ENCODE results near the gene BNIP3.

DNA sequence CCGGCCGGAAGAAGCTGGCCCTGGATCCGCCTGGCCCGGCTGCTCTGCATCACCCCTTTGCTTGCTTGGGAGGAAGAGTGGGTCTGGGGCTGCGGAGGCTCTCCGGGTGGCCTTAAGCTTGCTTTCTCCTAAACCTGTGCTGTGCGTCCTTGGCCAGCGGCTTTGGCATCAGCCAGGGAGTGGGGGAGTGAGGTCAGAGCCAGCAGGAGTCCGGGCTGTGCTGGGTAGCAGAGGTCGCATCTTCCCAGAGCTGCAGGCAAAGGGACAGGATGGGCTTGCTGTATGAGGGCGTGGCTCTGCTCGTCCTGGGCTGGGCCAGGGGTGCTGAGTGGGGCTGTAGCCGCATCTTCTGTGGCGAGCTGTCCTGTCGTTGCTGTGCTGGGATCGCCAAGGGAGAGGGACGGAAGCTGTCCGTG, 21.1 kb downstream of the BNIP3 start:
- TF ChIP-seq, protein P1, sequence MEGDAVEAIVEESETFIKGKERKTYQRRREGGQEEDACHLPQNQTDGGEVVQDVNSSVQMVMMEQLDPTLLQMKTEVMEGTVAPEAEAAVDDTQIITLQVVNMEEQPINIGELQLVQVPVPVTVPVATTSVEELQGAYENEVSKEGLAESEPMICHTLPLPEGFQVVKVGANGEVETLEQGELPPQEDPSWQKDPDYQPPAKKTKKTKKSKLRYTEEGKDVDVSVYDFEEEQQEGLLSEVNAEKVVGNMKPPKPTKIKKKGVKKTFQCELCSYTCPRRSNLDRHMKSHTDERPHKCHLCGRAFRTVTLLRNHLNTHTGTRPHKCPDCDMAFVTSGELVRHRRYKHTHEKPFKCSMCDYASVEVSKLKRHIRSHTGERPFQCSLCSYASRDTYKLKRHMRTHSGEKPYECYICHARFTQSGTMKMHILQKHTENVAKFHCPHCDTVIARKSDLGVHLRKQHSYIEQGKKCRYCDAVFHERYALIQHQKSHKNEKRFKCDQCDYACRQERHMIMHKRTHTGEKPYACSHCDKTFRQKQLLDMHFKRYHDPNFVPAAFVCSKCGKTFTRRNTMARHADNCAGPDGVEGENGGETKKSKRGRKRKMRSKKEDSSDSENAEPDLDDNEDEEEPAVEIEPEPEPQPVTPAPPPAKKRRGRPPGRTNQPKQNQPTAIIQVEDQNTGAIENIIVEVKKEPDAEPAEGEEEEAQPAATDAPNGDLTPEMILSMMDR (CRISPR knock-in tag; IDR thresholded peaks at IDR 0.05): no peak
- TF ChIP-seq MAFK (conservative IDR thresholded peaks at IDR 0.05 in 1 of 2, IDR thresholded peaks at IDR 0.05 in 1 of 2; ENCODE audit: low read length in 2 of 2): no peak
- TF ChIP-seq, protein P2, sequence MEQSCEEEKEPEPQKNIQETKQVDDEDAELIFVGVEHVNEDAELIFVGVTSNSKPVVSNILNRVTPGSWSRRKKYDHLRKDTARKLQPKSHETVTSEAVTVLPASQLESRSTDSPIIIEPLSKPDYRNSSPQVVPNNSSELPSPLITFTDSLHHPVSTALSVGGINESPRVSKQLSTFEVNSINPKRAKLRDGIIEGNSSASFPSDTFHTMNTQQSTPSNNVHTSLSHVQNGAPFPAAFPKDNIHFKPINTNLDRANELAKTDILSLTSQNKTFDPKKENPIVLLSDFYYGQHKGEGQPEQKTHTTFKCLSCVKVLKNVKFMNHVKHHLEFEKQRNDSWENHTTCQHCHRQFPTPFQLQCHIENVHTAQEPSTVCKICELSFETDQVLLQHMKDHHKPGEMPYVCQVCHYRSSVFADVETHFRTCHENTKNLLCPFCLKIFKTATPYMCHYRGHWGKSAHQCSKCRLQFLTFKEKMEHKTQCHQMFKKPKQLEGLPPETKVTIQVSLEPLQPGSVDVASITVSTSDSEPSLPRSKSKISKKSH (CRISPR knock-in tag; IDR thresholded peaks at IDR 0.05; ENCODE audit: borderline replicate concordance): no peak
- no peak for TF ChIP-seq SNRNP70 (IDR thresholded peaks at IDR 0.05; ENCODE audit: low read depth, low read length)
- TF ChIP-seq ZNF121 (CRISPR knock-in tag; IDR thresholded peaks at IDR 0.05): no peak
- no peak for TF ChIP-seq KAT7 (CRISPR knock-in tag; IDR thresholded peaks at IDR 0.05; ENCODE audit: borderline replicate concordance)
- TF ChIP-seq EHMT2 (IDR thresholded peaks at IDR 0.05; ENCODE audit: borderline replicate concordance, low read depth, low read length): no peak
- no peak for TF ChIP-seq CENPT (CRISPR knock-in tag; IDR thresholded peaks at IDR 0.05; ENCODE audit: low read depth)
- TF ChIP-seq, protein P3, sequence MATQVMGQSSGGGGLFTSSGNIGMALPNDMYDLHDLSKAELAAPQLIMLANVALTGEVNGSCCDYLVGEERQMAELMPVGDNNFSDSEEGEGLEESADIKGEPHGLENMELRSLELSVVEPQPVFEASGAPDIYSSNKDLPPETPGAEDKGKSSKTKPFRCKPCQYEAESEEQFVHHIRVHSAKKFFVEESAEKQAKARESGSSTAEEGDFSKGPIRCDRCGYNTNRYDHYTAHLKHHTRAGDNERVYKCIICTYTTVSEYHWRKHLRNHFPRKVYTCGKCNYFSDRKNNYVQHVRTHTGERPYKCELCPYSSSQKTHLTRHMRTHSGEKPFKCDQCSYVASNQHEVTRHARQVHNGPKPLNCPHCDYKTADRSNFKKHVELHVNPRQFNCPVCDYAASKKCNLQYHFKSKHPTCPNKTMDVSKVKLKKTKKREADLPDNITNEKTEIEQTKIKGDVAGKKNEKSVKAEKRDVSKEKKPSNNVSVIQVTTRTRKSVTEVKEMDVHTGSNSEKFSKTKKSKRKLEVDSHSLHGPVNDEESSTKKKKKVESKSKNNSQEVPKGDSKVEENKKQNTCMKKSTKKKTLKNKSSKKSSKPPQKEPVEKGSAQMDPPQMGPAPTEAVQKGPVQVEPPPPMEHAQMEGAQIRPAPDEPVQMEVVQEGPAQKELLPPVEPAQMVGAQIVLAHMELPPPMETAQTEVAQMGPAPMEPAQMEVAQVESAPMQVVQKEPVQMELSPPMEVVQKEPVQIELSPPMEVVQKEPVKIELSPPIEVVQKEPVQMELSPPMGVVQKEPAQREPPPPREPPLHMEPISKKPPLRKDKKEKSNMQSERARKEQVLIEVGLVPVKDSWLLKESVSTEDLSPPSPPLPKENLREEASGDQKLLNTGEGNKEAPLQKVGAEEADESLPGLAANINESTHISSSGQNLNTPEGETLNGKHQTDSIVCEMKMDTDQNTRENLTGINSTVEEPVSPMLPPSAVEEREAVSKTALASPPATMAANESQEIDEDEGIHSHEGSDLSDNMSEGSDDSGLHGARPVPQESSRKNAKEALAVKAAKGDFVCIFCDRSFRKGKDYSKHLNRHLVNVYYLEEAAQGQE (IDR thresholded peaks at IDR 0.05; ENCODE audit: borderline replicate concordance in 1 of 2, low read depth in 1 of 2, low read length in 2 of 2): no peak
- TF ChIP-seq TBL1XR1 (IDR thresholded peaks at IDR 0.05; ENCODE audit: borderline replicate concordance, low read length, partially characterized antibody): no peak
- no peak for TF ChIP-seq EZH2 (conservative IDR thresholded peaks at IDR 0.05; ENCODE audit: low read depth, low read length)
- TF ChIP-seq ZNF788 (CRISPR knock-in tag; IDR thresholded peaks at IDR 0.05; ENCODE audit: borderline replicate concordance): no peak

Measured in HepG2 (cell line).